Endothelial cell of umbilical vein (primary cell): ENCODE results near the gene CHMP2B. TPM values are rescaled to one million over a fixed set of nuclear protein-coding genes. Genes with fewer than 3 reads are reported as not detected.

Source experiments
- BruUV-seq: library from RNA; stranded (reverse); fragments of 400-500 nt; replicated peaks from 2 replicates; lab custom pipeline; 2021; lab: Mats Ljungman, UMichigan
- CTCF ChIA-PET: fragments of 300-600, 350-600 bp; sonication (Branson Sonifier 250); formaldehyde crosslinking; loops from one replicate; lab custom pipeline; 2021; ENCODE audit warnings: antibody characterized with exemption, inconsistent platforms; lab: Charles Lee
- POLR2A ChIA-PET: fragments of 300-600, 350-600 bp; sonication (Branson Sonifier 250); formaldehyde crosslinking; loops from one replicate; lab custom pipeline; 2021; ENCODE audit warnings: antibody characterized with exemption, inconsistent platforms; lab: Charles Lee
- DNase-seq: peaks from one replicate; pipeline ENCODE4 v3.0.0-alpha.2; 2011; ENCODE audit warnings: low read depth, low spot score
- FAIRE-seq: peaks from 2 replicates; lab custom pipeline; 2011; peaks lifted over from hg19 to GRCh38; lab: Jason Lieb, UNC
- H2AFZ ChIP-seq: 2 replicates; pipeline ENCODE4 v1.6.0; 2012; ENCODE audit warnings: low read depth, low read length, control low read depth, inconsistent platforms
- H3K27ac ChIP-seq: 2 replicates; pipeline ENCODE4 v1.5.1; 2011; ENCODE audit warnings: low read depth, mild to moderate bottlenecking, control low read depth, low read length, moderate library complexity; ENCODE audit not compliant: insufficient read depth
- H3K27me3 ChIP-seq, 2 experiments: 2 replicates each; pipeline versions ENCODE4 v1.6.0 to v1.6.1; 2011; ENCODE audit warnings: low read length in 2 of 2, mixed read lengths in 1 of 2; ENCODE audit not compliant: control insufficient read depth in 2 of 2, insufficient read depth in 2 of 2
- H3K36me3 ChIP-seq, 2 experiments: 2 replicates in 1 of 2; 3 replicates in 1 of 2; pipeline ENCODE4 v1.5.1; 2011; ENCODE audit warnings: low read length in 2 of 2, mild to moderate bottlenecking in 1 of 2, moderate library complexity in 1 of 2; ENCODE audit not compliant: control insufficient read depth in 2 of 2, insufficient read depth in 2 of 2; ENCODE audit errors: extremely low read depth in 1 of 2
- H3K4me1 ChIP-seq: 3 replicates; pipeline ENCODE4 v1.5.1; 2011; ENCODE audit warnings: mild to moderate bottlenecking, low read length; ENCODE audit not compliant: control insufficient read depth, insufficient read depth; ENCODE audit errors: extremely low read depth
- H3K4me2 ChIP-seq: 2 replicates; pipeline ENCODE4 v1.6.1; 2011; ENCODE audit warnings: low read length, control low read depth, mixed read lengths; ENCODE audit not compliant: insufficient read depth
- H3K4me3 ChIP-seq, 3 experiments: fragments of 200-600 bp in 1 of 3; sonication (generic), shearing (Covaris generic) in 1 of 3; replicated peaks in 1 of 3; 2 replicates each; pipeline ENCODE4 v1.5.1; 2011 to 2016; ENCODE audit warnings: control low read depth in 3 of 3, low read length in 3 of 3, mild to moderate bottlenecking in 2 of 3, inconsistent platforms in 1 of 3, low read depth in 1 of 3, moderate library complexity in 1 of 3; ENCODE audit not compliant: insufficient read depth in 1 of 3
- H3K79me2 ChIP-seq: 2 replicates; pipeline ENCODE4 v1.6.0; 2012; ENCODE audit warnings: low read length, inconsistent platforms; ENCODE audit not compliant: control insufficient read depth, insufficient read depth
- H3K9ac ChIP-seq: replicated peaks from 2 replicates; pipeline ENCODE3; 2011; ENCODE audit warnings: low read length, control low read depth; ENCODE audit not compliant: insufficient read depth; ENCODE audit errors: extremely low read depth
- H3K9me1 ChIP-seq: replicated peaks from 3 replicates; pipeline ENCODE4 v1.6.0; 2011; ENCODE audit warnings: mild to moderate bottlenecking, low read length; ENCODE audit not compliant: control insufficient read depth, insufficient read depth; ENCODE audit errors: extremely low read depth
- H3K9me3 ChIP-seq: replicated peaks from 2 replicates; pipeline ENCODE4 v1.5.1; 2012; ENCODE audit warnings: low read length, inconsistent platforms; ENCODE audit not compliant: control insufficient read depth, insufficient read depth
- H4K20me1 ChIP-seq: replicated peaks from 2 replicates; pipeline ENCODE3; 2011; ENCODE audit warnings: mild to moderate bottlenecking, low read length; ENCODE audit not compliant: control insufficient read depth, insufficient read depth; ENCODE audit errors: extremely low read depth
- CTCF ChIP-seq, 2 donors: IDR thresholded peaks; 1 replicate in 1 of 2; 2 replicates in 1 of 2; pipeline ENCODE4 v1.5.1; 2011; ENCODE audit warnings: low read length in 2 of 2, mild to moderate bottlenecking in 2 of 2, moderate library complexity in 2 of 2, control low read depth in 1 of 2, inconsistent platforms in 1 of 2, low read depth in 1 of 2; ENCODE audit not compliant: insufficient read depth in 1 of 2; ENCODE audit errors: extremely low read depth in 1 of 2
- EZH2 ChIP-seq: IDR thresholded peaks from 2 replicates; pipeline ENCODE4 v1.6.1; 2012; ENCODE audit warnings: borderline replicate concordance, low read depth, mild to moderate bottlenecking, moderate library complexity, low read length, inconsistent platforms; ENCODE audit not compliant: severe bottlenecking
- FOS ChIP-seq: IDR thresholded peaks from 2 replicates; pipeline ENCODE4 v1.6.1; 2011; ENCODE audit warnings: mild to moderate bottlenecking, low read length, moderate library complexity, borderline replicate concordance; ENCODE audit not compliant: insufficient read depth
- GATA2 ChIP-seq: IDR thresholded peaks from 2 replicates; pipeline ENCODE4 v1.7.0; 2011; ENCODE audit warnings: low read depth, mild to moderate bottlenecking, moderate library complexity, mixed read lengths, low read length; ENCODE audit not compliant: insufficient read length, insufficient read depth
- JUN ChIP-seq: IDR thresholded peaks from 2 replicates; pipeline ENCODE4 v1.6.1; 2011; ENCODE audit warnings: borderline replicate concordance, low read depth; ENCODE audit not compliant: insufficient read length, insufficient read depth
- MAX ChIP-seq: IDR thresholded peaks from 2 replicates; pipeline ENCODE4 v1.6.1; 2011; ENCODE audit not compliant: insufficient read depth, insufficient read length
- MYC ChIP-seq: IDR thresholded peaks from one replicate; pipeline ENCODE4 v1.6.1; 2011; ENCODE audit warnings: mild to moderate bottlenecking, low read depth, low read length
- POLR2A ChIP-seq: IDR thresholded peaks from 2 replicates; pipeline ENCODE4 v1.6.1; 2012; ENCODE audit warnings: low read depth, mild to moderate bottlenecking, control low read depth, low read length
- POLR2AphosphoS5 ChIP-seq: IDR thresholded peaks from 2 replicates; pipeline ENCODE4 v1.6.1; 2012; ENCODE audit warnings: low read depth, mild to moderate bottlenecking, control low read depth, low read length, moderate library complexity; ENCODE audit not compliant: insufficient read depth
- dilution Hi-C: fragments of 300-500 bp; cut with MboI; formaldehyde crosslinking; loops from one replicate; pipeline ENCODE4 v1.15.0; 2019; ENCODE audit warnings: low sequenced_read_pairs; ENCODE audit not compliant: extremely low pct_ligation_motif_present
- intact Hi-C: fragments of 100-400 bp; cut with micrococcal nuclease; formaldehyde crosslinking; loops from one replicate; pipeline ENCODE4 v1.10.0; 2022
- polyA plus RNA-seq, 4 experiments: library from polyadenylated mRNA; depleted of rRNA in 3 of 4; stranded (reverse) in 3 of 4; unstranded in 1 of 4; fragments of >200 nt; gene quantifications; 2 replicates each; pipeline versions ENCODE4 v1.2.1 to v1.2.3, GENCODE V29; 2011 to 2012; ENCODE audit warnings: missing spikeins in 1 of 4
- total RNA-seq: library from RNA; stranded (reverse); gene quantifications from 2 replicates; pipeline ENCODE4 v1.2.3, GENCODE V29; 2021

CHMP2B gene
- total and polyA plus RNA-seq, 2 donors (not counting 3 experiments of a cell fraction or from before 2014, with no cell fraction given), result 6.8 to 22.0 TPM

- BruUV-seq, result no TSS peak
- no peak overlapping the region for H2AFZ ChIP-seq
- H3K9me3 ChIP-seq, result no peaks in the 10 kb centered on the region
- ChIA-PET POLR2A (no interaction called here), CTCF (no interaction called here)
- no peak overlapping the region for H3K4me2 ChIP-seq
- TF ChIP-seq POLR2A (no peak), GATA2 (no peak), FOS (no peak), CTCF (IDR thresholded peaks at IDR 0.05; ENCODE audit: extremely low read depth in 1 of 2, insufficient read depth in 1 of 2, low read depth in 1 of 2, low read length in 2 of 2) (no peak), MYC (no peak), POLR2AphosphoS5 (no peak), MAX (no peak), JUN (no peak), EZH2 (no peak)
- intact Hi-C loops, result no loop called here
- no peak overlapping the region for H3K9ac ChIP-seq
- H3K27me3 ChIP-seq, result no peaks in the 10 kb centered on the region
- H4K20me1 ChIP-seq, result peaks cover 6% of the 10 kb centered on the region
- FAIRE-seq, result no peak
- DNase-seq, result no peak
- no peaks in the 10 kb centered on the region for H3K36me3 ChIP-seq
- H3K4me1 ChIP-seq, result no peaks in the 10 kb centered on the region
- H3K9me1 ChIP-seq, result no peaks in the 10 kb centered on the region
- H3K4me3 ChIP-seq, result no peak overlapping the region
- H3K27ac ChIP-seq, result no peak overlapping the region
- peaks cover 12% of the 10 kb centered on the region for H3K79me2 ChIP-seq
- dilution Hi-C loops, result no loop called here
These were observed 9.0 kb downstream of the CHMP2B start for GRCh38 chr3:87236093-87236492.
